ENCODE results near the gene ADCY7.

GRCh38 chr16:50293994-50294855 lies 27.9 kb downstream of the ADCY7 start:
- no peak for TF ChIP-seq SUZ12 (IDR thresholded peaks at IDR 0.05)
- TF ChIP-seq HDGF (IDR thresholded peaks at IDR 0.05; ENCODE audit: borderline replicate concordance) = no peak
- TF ChIP-seq PKNOX1 (IDR thresholded peaks at IDR 0.05) = no peak
- TF ChIP-seq ELF4 (IDR thresholded peaks at IDR 0.05) = no peak
- TF ChIP-seq L3MBTL2 (conservative IDR thresholded peaks at IDR 0.05) = no peak
- TF ChIP-seq LEF1 (IDR thresholded peaks at IDR 0.05; ENCODE audit: borderline replicate concordance) = no peak
- TF ChIP-seq SP1 (IDR thresholded peaks at IDR 0.05) = no peak
- no peak for TF ChIP-seq FOXK2 (IDR thresholded peaks at IDR 0.05)
- TF ChIP-seq NFRKB (IDR thresholded peaks at IDR 0.05) = no peak
- no peak for TF ChIP-seq BHLHE40 (IDR thresholded peaks at IDR 0.05; ENCODE audit: borderline replicate concordance)
- TF ChIP-seq ARNT (IDR thresholded peaks at IDR 0.05) = no peak
- no peak for TF ChIP-seq FOXA1 (IDR thresholded peaks at IDR 0.05)
- no peak for TF ChIP-seq TARDBP (IDR thresholded peaks at IDR 0.05)
- no peak for TF ChIP-seq FOXM1 (IDR thresholded peaks at IDR 0.05; ENCODE audit: borderline replicate concordance)
